Retinal pigment epithelial cell (primary cell): ENCODE measurements around the gene MKLN1.
A peak's percentile ranks its signal among the peaks of the same experiment; 100 is the strongest.

ENCODE experiments used
- DNase-seq: peaks from one replicate; pipeline ENCODE4 v3.0.0-alpha.2; 2010; ENCODE audit warnings: low read depth
- H3K4me3 ChIP-seq: 2 replicates; pipeline ENCODE4 v1.5.1; 2011; ENCODE audit warnings: mild to moderate bottlenecking, low read length, control low read depth, moderate library complexity
- CTCF ChIP-seq: conservative IDR thresholded peaks from 2 replicates; pipeline ENCODE4 v1.5.1; 2011; ENCODE audit warnings: low read depth, low read length, control low read depth, inconsistent platforms

MKLN1 gene

GRCh38 chr7:131327626-131328376 is at the start of gene MKLN1:
TSS of gene MKLN1 (plus strand) at chr7:131327876. CDS start at chr7:131327900, 24 bp downstream.
- DNase-seq, result peak; percentile 67
- TF ChIP-seq CTCF, result no peak
- H3K4me3 ChIP-seq, result peak within 1 kb of the TSS; percentile 91

- DNase-seq, result no peak
- no peak overlapping the region for H3K4me3 ChIP-seq
- no peak for TF ChIP-seq CTCF
These were observed 48.6 kb upstream of the MKLN1 start for GRCh38 chr7:131279044-131279443.

- TF ChIP-seq CTCF, result no peak
- DNase-seq, result no peak
- no peak overlapping the region for H3K4me3 ChIP-seq
These were observed 46.2 kb upstream of the MKLN1 start for GRCh38 chr7:131281266-131282048.

GRCh38 chr7:131284702-131285419 is 42.8 kb upstream of the MKLN1 start:
- DNase-seq, result no peak
- no peak overlapping the region for H3K4me3 ChIP-seq
- TF ChIP-seq CTCF, result no peak

GRCh38 chr7:131285556-131285955 is 42.1 kb upstream of the MKLN1 start:
- no peak overlapping the region for H3K4me3 ChIP-seq
- no peak for DNase-seq
- no peak for TF ChIP-seq CTCF

GRCh38 chr7:131288450-131288849 is 39.2 kb upstream of the MKLN1 start:
- DNase-seq, result no peak
- TF ChIP-seq CTCF, result no peak
- H3K4me3 ChIP-seq, result no peak overlapping the region
